CD4-positive, CD25-positive, alpha-beta regulatory T cell (primary cell): ENCODE results near the gene HMCN1. TPM values are rescaled to one million over a fixed set of nuclear protein-coding genes. Genes with fewer than 3 reads are reported as not detected.
A peak's percentile ranks its signal among the peaks of the same experiment; 100 is the strongest.

Experiments
- ATAC-seq, 2 donors: fragments of 150-1000 bp; cut with Tn5 transposase; one replicate each; pipeline ENCODE4 v1.10.0; 2021; ENCODE audit warnings: low read depth in 2 of 2, moderate number of reproducible peaks in 2 of 2, moderate library complexity in 1 of 2
- DNase-seq, 3 donors: peaks; one replicate each; pipeline versions ENCODE4 v3.0.0 to v3.0.0-alpha.2; 2012 to 2022; ENCODE audit warnings: mixed read lengths in 1 of 3
- H3K27ac ChIP-seq: one replicate; pipeline ENCODE4 v1.7.0; 2013; ENCODE audit warnings: mild to moderate bottlenecking, low read length; ENCODE audit not compliant: insufficient read depth, poor library complexity, severe bottlenecking
- H3K27me3 ChIP-seq: one replicate; pipeline ENCODE4 v1.7.0; 2013; ENCODE audit warnings: low read length; ENCODE audit not compliant: control insufficient read depth, insufficient read depth
- H3K36me3 ChIP-seq: one replicate; pipeline ENCODE4 v1.7.0; 2013; ENCODE audit warnings: mild to moderate bottlenecking, low read length, moderate library complexity; ENCODE audit not compliant: control insufficient read depth, insufficient read depth
- H3K4me1 ChIP-seq: 2 replicates; pipeline ENCODE4 v1.7.0; 2013; ENCODE audit warnings: mild to moderate bottlenecking, low read length; ENCODE audit not compliant: insufficient read depth, control insufficient read depth, poor library complexity, severe bottlenecking
- H3K4me3 ChIP-seq: one replicate; pipeline ENCODE4 v1.7.0; 2013; ENCODE audit warnings: low read depth, mild to moderate bottlenecking, low read length, moderate library complexity
- H3K9me3 ChIP-seq, 2 experiments: 1 replicate in 1 of 2; 2 replicates in 1 of 2; pipeline ENCODE4 v1.7.0; 2013; ENCODE audit warnings: low read length in 2 of 2, mild to moderate bottlenecking in 1 of 2, moderate library complexity in 1 of 2; ENCODE audit not compliant: control insufficient read depth in 2 of 2
- H3K27ac Mint-ChIP-seq, 3 donors: one replicate each; pipeline ENCODE4 v1.8.0; 2020 to 2022; ENCODE audit warnings: mild to moderate bottlenecking in 3 of 3, mixed read lengths in 3 of 3, moderate library complexity in 2 of 3
- H3K27me3 Mint-ChIP-seq: one replicate; pipeline ENCODE4 v1.8.0; 2022; ENCODE audit warnings: mild to moderate bottlenecking, mixed read lengths
- H3K36me3 Mint-ChIP-seq: one replicate; pipeline ENCODE4 v1.8.0; 2020; ENCODE audit warnings: mixed read lengths
- H3K4me1 Mint-ChIP-seq, 4 donors: one replicate each; pipeline ENCODE4 v1.8.0; 2020 to 2022; ENCODE audit warnings: mixed read lengths in 4 of 4, mild to moderate bottlenecking in 1 of 4
- H3K4me3 Mint-ChIP-seq, 4 donors: one replicate each; pipeline ENCODE4 v1.8.0; 2020 to 2022; ENCODE audit warnings: mild to moderate bottlenecking in 4 of 4, mixed read lengths in 4 of 4, moderate library complexity in 3 of 4
- H3K9me3 Mint-ChIP-seq, 7 donors: one replicate each; pipeline ENCODE4 v1.8.0; 2020 to 2022; ENCODE audit warnings: mixed read lengths in 7 of 7, mild to moderate bottlenecking in 3 of 7, moderate library complexity in 2 of 7
- polyA plus RNA-seq, 4 donors: library from polyadenylated mRNA; unstranded; fragments of 300-500 nt; fragmentation: Illumina TruSeq; gene quantifications; one replicate each; pipeline ENCODE4 v1.2.3, GENCODE V29; 2021
- total RNA-seq: library from RNA; stranded (reverse); gene quantifications from one replicate; pipeline ENCODE4 v1.2.3, GENCODE V29; 2022

The HMCN1 gene
- total and polyA plus RNA-seq, 5 donors from 2014 or later, result 0.07 to 0.81 (median 0.58) TPM; not detected in 1

GRCh38 chr1:185721553-185721952, 12.6 kb upstream of the HMCN1 start:
- no peak for ATAC-seq

GRCh38 chr1:185722098-185722497, 12.1 kb upstream of the HMCN1 start:
- Mint-ChIP-seq H3K9me3 (no peaks in the 10 kb centered on the region), H3K4me1 (no peaks in the 10 kb centered on the region), H3K4me3 (no peak overlapping the region), H3K36me3 (no peaks in the 10 kb centered on the region), H3K27ac (no peak overlapping the region), H3K27me3 (peaks cover 16% of the 10 kb centered on the region)
- H3K9me3 ChIP-seq, result no peaks in the 10 kb centered on the region
- ATAC-seq (no peak), DNase-seq (no peak)
- H3K36me3 ChIP-seq, result no peaks in the 10 kb centered on the region
- no peak overlapping the region for H3K4me3 ChIP-seq
- H3K27ac ChIP-seq, result no peak overlapping the region
- no peaks in the 10 kb centered on the region for H3K27me3 ChIP-seq
- no peaks in the 10 kb centered on the region for H3K4me1 ChIP-seq

More at GRCh38 chr1:185721553-185721952, 12.6 kb upstream of the HMCN1 start:
- Histone ChIP-seq H3K4me1 (no peaks in the 10 kb centered on the region), H3K36me3 (no peaks in the 10 kb centered on the region), H3K27ac (no peak overlapping the region), H3K27me3 (no peaks in the 10 kb centered on the region), H3K4me3 (no peak overlapping the region), H3K9me3 (no peaks in the 10 kb centered on the region)
- DNase-seq, result no peak
- no peak overlapping the region for H3K4me3 Mint-ChIP-seq
- H3K9me3 Mint-ChIP-seq, result no peaks in the 10 kb centered on the region
- H3K27me3 Mint-ChIP-seq, result peaks cover 14% of the 10 kb centered on the region
- no peaks in the 10 kb centered on the region for H3K4me1 Mint-ChIP-seq
- no peak overlapping the region for H3K27ac Mint-ChIP-seq
- H3K36me3 Mint-ChIP-seq, result no peaks in the 10 kb centered on the region

GRCh38 chr1:185727726-185728125, 6.5 kb upstream of the HMCN1 start:
- Histone ChIP-seq H3K4me3 (no peak overlapping the region), H3K9me3 (peaks cover 22 to 23% of the 10 kb centered on the region in 2 experiments), H3K27me3 (peaks cover 7% of the 10 kb centered on the region), H3K27ac (no peak overlapping the region), H3K36me3 (no peaks in the 10 kb centered on the region), H3K4me1 (no peaks in the 10 kb centered on the region)
- Mint-ChIP-seq H3K4me1 (no peaks in the 10 kb centered on the region), H3K27ac (no peak overlapping the region), H3K4me3 (no peak overlapping the region), H3K27me3 (peaks cover 35% of the 10 kb centered on the region), H3K36me3 (no peaks in the 10 kb centered on the region), H3K9me3 (peaks cover 0 to 22% (median 4%) of the 10 kb centered on the region in 7 donors)
- DNase-seq (no peak), ATAC-seq (no peak)

GRCh38 chr1:185731446-185731845, 2.7 kb upstream of the HMCN1 start:
- H3K27ac Mint-ChIP-seq, result no peak overlapping the region
- H3K4me1 Mint-ChIP-seq, result peaks cover 0 to 18% (median 14%) of the 10 kb centered on the region in 4 donors
- no peaks in the 10 kb centered on the region for H3K36me3 ChIP-seq
- DNase-seq, result no peak
- no peak overlapping the region for H3K4me3 ChIP-seq
- peaks cover 0 to 22% (median 8%) of the 10 kb centered on the region in 7 donors for H3K9me3 Mint-ChIP-seq
- H3K36me3 Mint-ChIP-seq, result no peaks in the 10 kb centered on the region
- no peak overlapping the region for H3K27ac ChIP-seq
- ATAC-seq, result no peak
- H3K27me3 Mint-ChIP-seq, result peaks cover 65% of the 10 kb centered on the region
- peaks cover 22 to 23% of the 10 kb centered on the region in 2 experiments for H3K9me3 ChIP-seq
- H3K4me3 Mint-ChIP-seq, result no peak overlapping the region
- H3K27me3 ChIP-seq, result peaks cover 24% of the 10 kb centered on the region
- H3K4me1 ChIP-seq, result peaks cover 10% of the 10 kb centered on the region

GRCh38 chr1:185732951-185733350, 1.2 kb upstream of the HMCN1 start:
- Histone ChIP-seq H3K4me1 (peaks cover 10% of the 10 kb centered on the region), H3K4me3 (no peak overlapping the region), H3K9me3 (peaks cover 22 to 23% of the 10 kb centered on the region in 2 experiments), H3K36me3 (no peaks in the 10 kb centered on the region), H3K27ac (no peak overlapping the region), H3K27me3 (peaks cover 24% of the 10 kb centered on the region)
- Mint-ChIP-seq H3K4me3 (no peak overlapping the region), H3K27ac (no peak overlapping the region), H3K36me3 (no peaks in the 10 kb centered on the region), H3K9me3 (peaks cover 0 to 22% (median 8%) of the 10 kb centered on the region in 7 donors), H3K4me1 (peaks cover 0 to 18% (median 14%) of the 10 kb centered on the region in 4 donors), H3K27me3 (peaks cover 61% of the 10 kb centered on the region)
- no peak for ATAC-seq
- no peak for DNase-seq

- no peaks in the 10 kb centered on the region for H3K36me3 Mint-ChIP-seq
- H3K9me3 Mint-ChIP-seq, result peaks cover 2 to 18% (median 8%) of the 10 kb centered on the region in 7 donors
- H3K27ac ChIP-seq, result no peak overlapping the region
- peaks cover 24% of the 10 kb centered on the region for H3K27me3 ChIP-seq
- no peak overlapping the region for H3K27ac Mint-ChIP-seq
- DNase-seq, result no peak
- no peak overlapping the region for H3K4me3 ChIP-seq
- no peaks in the 10 kb centered on the region for H3K36me3 ChIP-seq
- peak overlapping the region in 2 of 4 donors; percentile 54 to 55 for H3K4me3 Mint-ChIP-seq
- ATAC-seq, result no peak
- peaks cover 0 to 18% (median 14%) of the 10 kb centered on the region in 4 donors for H3K4me1 Mint-ChIP-seq
- H3K27me3 Mint-ChIP-seq, result peaks cover 62% of the 10 kb centered on the region
- peaks cover 20 to 21% of the 10 kb centered on the region in 2 experiments for H3K9me3 ChIP-seq
- H3K4me1 ChIP-seq, result peaks cover 10% of the 10 kb centered on the region
Observed at GRCh38 chr1:185734929-185735700, 924 bp downstream of the HMCN1 start.

GRCh38 chr1:185735701-185736064, 1.5 kb downstream of the HMCN1 start:
- H3K27me3 ChIP-seq, result peaks cover 24% of the 10 kb centered on the region

GRCh38 chr1:185739967-185740366, 5.8 kb downstream of the HMCN1 start:
- Mint-ChIP-seq H3K27ac (no peak overlapping the region), H3K36me3 (no peaks in the 10 kb centered on the region), H3K4me1 (peaks cover 0 to 4% (median 2%) of the 10 kb centered on the region in 4 donors), H3K4me3 (no peak overlapping the region), H3K9me3 (peaks cover 0 to 8% (median 3%) of the 10 kb centered on the region in 7 donors), H3K27me3 (peaks cover 23% of the 10 kb centered on the region)
- H3K9me3 ChIP-seq, result no peaks in the 10 kb centered on the region
- peaks cover 6% of the 10 kb centered on the region for H3K27me3 ChIP-seq
- H3K4me1 ChIP-seq, result no peaks in the 10 kb centered on the region
- DNase-seq (peak in 1 of 3 donors; percentile 48), ATAC-seq (no peak)
- H3K27ac ChIP-seq, result no peak overlapping the region
- H3K4me3 ChIP-seq, result no peak overlapping the region
- no peaks in the 10 kb centered on the region for H3K36me3 ChIP-seq

More at GRCh38 chr1:185735701-185736064, 1.5 kb downstream of the HMCN1 start:
- DNase-seq (no peak), ATAC-seq (no peak)
- peaks cover 2 to 17% (median 8%) of the 10 kb centered on the region in 7 donors for H3K9me3 Mint-ChIP-seq
- Histone ChIP-seq H3K9me3 (peaks cover 14 to 16% of the 10 kb centered on the region in 2 experiments), H3K27ac (no peak overlapping the region), H3K36me3 (no peaks in the 10 kb centered on the region), H3K4me3 (no peak overlapping the region), H3K4me1 (peaks cover 10% of the 10 kb centered on the region)
- H3K36me3 Mint-ChIP-seq, result no peaks in the 10 kb centered on the region
- peaks cover 57% of the 10 kb centered on the region for H3K27me3 Mint-ChIP-seq
- peaks cover 0 to 18% (median 14%) of the 10 kb centered on the region in 4 donors for H3K4me1 Mint-ChIP-seq
- no peak overlapping the region for H3K4me3 Mint-ChIP-seq
- H3K27ac Mint-ChIP-seq, result no peak overlapping the region
